ENCODE measurements around the gene ATRN.

Gene ATRN

GRCh38 chr20:3679749-3680700, 209.2 kb downstream of the ATRN start:
- FAIRE-seq = no peak

- no peak for FAIRE-seq
Observed at GRCh38 chr20:3680701-3681351, 210.0 kb downstream of the ATRN start.

GRCh38 chr20:3681352-3681930, 210.6 kb downstream of the ATRN start:
- no peak for FAIRE-seq

GRCh38 chr20:3681931-3682781, 211.3 kb downstream of the ATRN start, which contains the start of gene ADAM33:
Gene ADAM33 (minus strand): TSS chr20:3682010. CDS start chr20:3682004, 6 bp downstream.
- no peak for FAIRE-seq

- FAIRE-seq = no peak
Observed at GRCh38 chr20:3685341-3685740, 214.5 kb downstream of the ATRN start.

GRCh38 chr20:3686421-3686820, 215.6 kb downstream of the ATRN start:
- FAIRE-seq = no peak

- FAIRE-seq = no peak
Observed at GRCh38 chr20:3686867-3687321, 216.1 kb downstream of the ATRN start.

GRCh38 chr20:3687655-3688054, 216.8 kb downstream of the ATRN start:
- FAIRE-seq = peak; percentile 59

GRCh38 chr20:3689978-3690377, 219.2 kb downstream of the ATRN start:
- FAIRE-seq = no peak

- no peak for FAIRE-seq
Observed at GRCh38 chr20:3690413-3690812, 219.6 kb downstream of the ATRN start.

GRCh38 chr20:3691306-3691705, 220.5 kb downstream of the ATRN start:
- FAIRE-seq = no peak

- FAIRE-seq = no peak
Observed at GRCh38 chr20:3691897-3692296, 221.1 kb downstream of the ATRN start.

- no peak for FAIRE-seq
Observed at GRCh38 chr20:3692706-3693294, 222.0 kb downstream of the ATRN start.

- no peak for FAIRE-seq
Observed at GRCh38 chr20:3693376-3693775, 222.6 kb downstream of the ATRN start.

- FAIRE-seq = no peak
Observed at GRCh38 chr20:3694864-3695263, 224.0 kb downstream of the ATRN start.

GRCh38 chr20:3696200-3696599, 225.4 kb downstream of the ATRN start:
- FAIRE-seq = no peak

GRCh38 chr20:3696745-3697587, 226.1 kb downstream of the ATRN start:
- FAIRE-seq = no peak

GRCh38 chr20:3697588-3698305, 226.9 kb downstream of the ATRN start:
- FAIRE-seq = no peak

- FAIRE-seq = no peak
Observed at GRCh38 chr20:3698591-3699001, 227.8 kb downstream of the ATRN start.

- no peak for FAIRE-seq
Observed at GRCh38 chr20:3699037-3699436, 228.2 kb downstream of the ATRN start.
